Keratinocyte (primary cell): ENCODE measurements around the gene ZFP69. TPM values are rescaled to one million over a fixed set of nuclear protein-coding genes. Genes with fewer than 3 reads are reported as not detected.
A peak's percentile ranks its signal among the peaks of the same experiment; 100 is the strongest.

Experiments used
- DNase-seq: peaks from one replicate; pipeline ENCODE4 v3.0.0-alpha.2; 2011; ENCODE audit warnings: low read depth, missing footprints, low spot score
- FAIRE-seq: peaks from 2 replicates; lab custom pipeline; 2011; peaks lifted over from hg19 to GRCh38; lab: Jason Lieb, UNC
- H2AFZ ChIP-seq: 2 replicates; pipeline ENCODE4 v1.6.0; 2012; ENCODE audit warnings: low read length, control low read depth, inconsistent platforms; ENCODE audit not compliant: control insufficient read depth
- H3K27ac ChIP-seq: 2 replicates; pipeline ENCODE4 v1.5.1; 2011; ENCODE audit warnings: low read length; ENCODE audit not compliant: control insufficient read depth, insufficient read depth
- H3K27me3 ChIP-seq: 3 replicates; pipeline ENCODE4 v1.6.0; 2011; ENCODE audit warnings: low read length; ENCODE audit not compliant: control insufficient read depth, insufficient read depth; ENCODE audit errors: extremely low read depth
- H3K36me3 ChIP-seq, 2 experiments: 2 replicates in 1 of 2; 3 replicates in 1 of 2; pipeline ENCODE4 v1.5.1; 2011; ENCODE audit warnings: low read length in 2 of 2, mild to moderate bottlenecking in 1 of 2; ENCODE audit not compliant: control insufficient read depth in 2 of 2, insufficient read depth in 2 of 2; ENCODE audit errors: extremely low read depth in 1 of 2
- H3K4me1 ChIP-seq: 3 replicates; pipeline ENCODE4 v1.5.1; 2011; ENCODE audit warnings: low read length; ENCODE audit not compliant: control insufficient read depth, insufficient read depth; ENCODE audit errors: extremely low read depth
- H3K4me2 ChIP-seq: 3 replicates; pipeline ENCODE4 v1.6.0; 2011; ENCODE audit warnings: low read depth, low read length; ENCODE audit not compliant: control insufficient read depth, insufficient read depth; ENCODE audit errors: extremely low read depth
- H3K4me3 ChIP-seq, 3 experiments: fragments of 200-600 bp in 1 of 3; sonication (generic) in 1 of 3; 2 replicates in 2 of 3; 3 replicates in 1 of 3; pipeline ENCODE4 v1.5.1; 2011 to 2016; ENCODE audit warnings: low read length in 3 of 3, mild to moderate bottlenecking in 3 of 3, control low read depth in 2 of 3, inconsistent platforms in 1 of 3, low read depth in 1 of 3, mixed read lengths in 1 of 3, mixed run types in 1 of 3, moderate library complexity in 1 of 3; ENCODE audit not compliant: control insufficient read depth in 2 of 3, insufficient read depth in 2 of 3; ENCODE audit errors: extremely low read depth in 1 of 3
- H3K79me2 ChIP-seq: 2 replicates; pipeline ENCODE4 v1.6.0; 2012; ENCODE audit warnings: low read length; ENCODE audit not compliant: control insufficient read depth, insufficient read depth
- H3K9ac ChIP-seq: 3 replicates; pipeline ENCODE4 v1.6.0; 2011; ENCODE audit warnings: low read length; ENCODE audit not compliant: control insufficient read depth, insufficient read depth; ENCODE audit errors: extremely low read depth
- H3K9me1 ChIP-seq: 3 replicates; pipeline ENCODE4 v1.6.0; 2011; ENCODE audit warnings: low read length; ENCODE audit not compliant: control insufficient read depth, insufficient read depth; ENCODE audit errors: extremely low read depth
- H3K9me3 ChIP-seq: 2 replicates; pipeline ENCODE4 v1.5.1; 2012; ENCODE audit warnings: low read depth, low read length; ENCODE audit not compliant: control insufficient read depth
- H4K20me1 ChIP-seq: 3 replicates; pipeline ENCODE4 v1.6.0; 2011; ENCODE audit warnings: low read length; ENCODE audit not compliant: control insufficient read depth, insufficient read depth; ENCODE audit errors: extremely low read depth
- EZH2 ChIP-seq: IDR thresholded peaks from one replicate; pipeline ENCODE4 v1.6.1; 2012; ENCODE audit warnings: inconsistent platforms, mild to moderate bottlenecking, low read length, moderate library complexity
- dilution Hi-C: fragments of 300-500 bp; cut with MboI; formaldehyde crosslinking; loops from one replicate; pipeline ENCODE4 v1.7.0; 2020; ENCODE audit warnings: low sequenced_read_pairs; ENCODE audit not compliant: extremely low pct_ligation_motif_present
- polyA plus RNA-seq, 5 experiments: library from polyadenylated mRNA; depleted of rRNA in 3 of 5; stranded (reverse) in 3 of 5; stranded (forward) in 1 of 5; unstranded in 1 of 5; fragments of >200 nt; gene quantifications; 1 replicate in 1 of 5; 2 replicates in 3 of 5; 3 replicates in 1 of 5; pipeline versions ENCODE4 v1.2.1 to v1.2.3, GENCODE V29; 2011 to 2012; ENCODE audit warnings: missing spikeins in 2 of 5, low read depth in 1 of 5, low replicate concordance in 1 of 5
- TF ChIP-seq, protein P1 (sequence below), 3 experiments: IDR thresholded peaks in 1 of 3; conservative IDR thresholded peaks in 1 of 3; optimal IDR thresholded peaks in 1 of 3; 2 replicates in 2 of 3; 3 replicates in 1 of 3; pipeline versions ENCODE3 to v1.5.1; 2011; ENCODE audit warnings: low read length in 3 of 3, mild to moderate bottlenecking in 3 of 3, moderate library complexity in 2 of 3, control low read depth in 1 of 3, inconsistent platforms in 1 of 3; ENCODE audit not compliant: insufficient read depth in 2 of 3; ENCODE audit errors: extremely low read depth in 1 of 3

Gene ZFP69
- polyA plus RNA-seq, 1 donor (not counting 4 experiments of a cell fraction or from before 2014, with no cell fraction given) = 3.5 TPM

DNA sequence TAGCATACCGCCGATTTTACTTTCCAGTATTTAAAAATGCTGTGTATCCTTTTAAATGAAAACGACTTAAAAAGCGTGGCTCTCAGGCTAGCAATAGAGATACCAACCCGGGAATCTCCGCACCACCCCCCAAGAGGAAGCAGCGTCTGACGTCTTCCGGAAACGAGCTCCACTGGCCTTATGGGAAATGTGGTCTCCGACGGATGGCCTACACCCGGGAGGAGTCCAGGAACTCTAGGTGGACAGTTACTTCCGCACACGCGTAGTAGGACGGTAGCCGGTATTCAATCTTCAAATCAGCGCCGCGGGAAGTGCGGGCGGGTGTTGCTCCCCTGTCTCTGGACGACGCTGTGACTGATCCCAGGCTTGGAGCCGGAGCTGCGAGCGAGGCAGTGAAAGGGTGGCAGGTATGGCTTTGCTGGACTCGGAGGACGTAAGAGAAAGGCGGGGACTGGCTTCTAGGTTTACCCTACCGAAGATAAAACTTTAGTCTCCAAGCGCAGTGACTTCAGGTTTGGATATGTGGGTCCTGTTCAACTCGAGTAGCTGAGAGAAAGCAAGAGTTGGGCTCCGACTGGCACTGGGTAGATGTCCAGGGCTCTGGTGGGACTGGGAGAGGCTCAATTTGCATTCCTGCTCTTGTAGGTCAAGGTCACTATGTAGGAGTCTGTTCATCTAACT lies 54.4 kb downstream of the ZFP69 start, which contains the start of gene ZNF684:
TSS of gene ZNF684 (plus strand) at position 257 of the 681 bp plus-strand sequence. CDS start 1,530 bp downstream, outside the sequence.
- Histone ChIP-seq H3K9me1 (no peaks in the 10 kb centered on the region), H4K20me1 (no peaks in the 10 kb centered on the region), H3K4me2 (peak within 1 kb of the TSS; percentile 96), H3K27me3 (no peaks in the 10 kb centered on the region), H3K9ac (peak within 1 kb of the TSS; percentile 75), H3K4me1 (peaks cover 5% of the 10 kb centered on the region), H2AFZ (peak within 1 kb of the TSS; percentile 99), H3K4me3 (peak within 1 kb of the TSS; percentile 55 to 91 (median 86)), H3K36me3 (no peaks in the 10 kb centered on the region), H3K27ac (peak within 1 kb of the TSS; percentile 56), H3K9me3 (no peaks in the 10 kb centered on the region), H3K79me2 (no peaks in the 10 kb centered on the region)
- DNase-seq (peak; percentile 71), FAIRE-seq (peak; percentile 89)
- TF ChIP-seq, protein P1, sequence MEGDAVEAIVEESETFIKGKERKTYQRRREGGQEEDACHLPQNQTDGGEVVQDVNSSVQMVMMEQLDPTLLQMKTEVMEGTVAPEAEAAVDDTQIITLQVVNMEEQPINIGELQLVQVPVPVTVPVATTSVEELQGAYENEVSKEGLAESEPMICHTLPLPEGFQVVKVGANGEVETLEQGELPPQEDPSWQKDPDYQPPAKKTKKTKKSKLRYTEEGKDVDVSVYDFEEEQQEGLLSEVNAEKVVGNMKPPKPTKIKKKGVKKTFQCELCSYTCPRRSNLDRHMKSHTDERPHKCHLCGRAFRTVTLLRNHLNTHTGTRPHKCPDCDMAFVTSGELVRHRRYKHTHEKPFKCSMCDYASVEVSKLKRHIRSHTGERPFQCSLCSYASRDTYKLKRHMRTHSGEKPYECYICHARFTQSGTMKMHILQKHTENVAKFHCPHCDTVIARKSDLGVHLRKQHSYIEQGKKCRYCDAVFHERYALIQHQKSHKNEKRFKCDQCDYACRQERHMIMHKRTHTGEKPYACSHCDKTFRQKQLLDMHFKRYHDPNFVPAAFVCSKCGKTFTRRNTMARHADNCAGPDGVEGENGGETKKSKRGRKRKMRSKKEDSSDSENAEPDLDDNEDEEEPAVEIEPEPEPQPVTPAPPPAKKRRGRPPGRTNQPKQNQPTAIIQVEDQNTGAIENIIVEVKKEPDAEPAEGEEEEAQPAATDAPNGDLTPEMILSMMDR (optimal IDR thresholded peaks at IDR 0.05 in 1 of 3, IDR thresholded peaks at IDR 0.05 in 1 of 3, conservative IDR thresholded peaks at IDR 0.05 in 1 of 3; ENCODE audit: extremely low read depth in 1 of 3, insufficient read depth in 2 of 3, low read length in 3 of 3) = no peak
- no peak for TF ChIP-seq EZH2
- dilution Hi-C loops = no loop called here

DNA sequence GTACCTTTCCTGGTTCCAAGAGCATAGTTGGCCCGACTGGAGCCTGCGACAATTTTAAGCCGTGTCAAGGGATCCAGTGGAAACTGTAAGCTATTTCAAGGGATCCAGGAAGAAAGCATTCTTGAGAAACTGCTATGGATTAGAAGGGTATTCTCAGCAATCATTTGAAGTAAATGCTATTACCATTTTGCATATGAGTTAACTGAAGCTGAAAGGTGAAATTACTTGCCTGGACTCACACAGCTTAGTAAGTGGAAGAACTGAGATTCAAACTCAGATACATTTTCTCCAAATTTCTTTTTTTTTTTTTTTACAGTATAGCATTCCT lies 54.9 kb downstream of the ZFP69 start:
- H3K27ac ChIP-seq = peak overlapping the region; percentile 56
- FAIRE-seq (no peak), DNase-seq (no peak)
- peak overlapping the region; percentile 96 for H3K4me2 ChIP-seq
- dilution Hi-C loops = no loop called here
- H3K36me3 ChIP-seq = no peaks in the 10 kb centered on the region
- peak overlapping the region; percentile 99 for H2AFZ ChIP-seq
- H3K79me2 ChIP-seq = no peaks in the 10 kb centered on the region
- H3K27me3 ChIP-seq = no peaks in the 10 kb centered on the region
- H3K9ac ChIP-seq = peak overlapping the region; percentile 75
- H4K20me1 ChIP-seq = no peaks in the 10 kb centered on the region
- TF ChIP-seq, protein P1 (optimal IDR thresholded peaks at IDR 0.05 in 1 of 3, IDR thresholded peaks at IDR 0.05 in 1 of 3, conservative IDR thresholded peaks at IDR 0.05 in 1 of 3; ENCODE audit: extremely low read depth in 1 of 3, insufficient read depth in 2 of 3, low read length in 3 of 3) = no peak
- TF ChIP-seq EZH2 = no peak
- H3K9me3 ChIP-seq = no peaks in the 10 kb centered on the region
- peak overlapping the region; percentile 55 to 91 (median 86) for H3K4me3 ChIP-seq
- peaks cover 5% of the 10 kb centered on the region for H3K4me1 ChIP-seq
- no peaks in the 10 kb centered on the region for H3K9me1 ChIP-seq
